BE2C (cell line): ENCODE results near the gene SLC10A4.

Source experiments
- DNase-seq: peaks from one replicate; pipeline ENCODE4 v3.0.0-alpha.2; 2020
- H3K27me3 ChIP-seq: fragments of 250-450 bp; sonication (Bioruptor Pico); 2 replicates; pipeline ENCODE4 v1.5.1; 2020; ENCODE audit warnings: mild to moderate bottlenecking
- H3K36me3 ChIP-seq: fragments of 250-450 bp; sonication (Bioruptor Pico); 2 replicates; pipeline ENCODE4 v1.5.1; 2020; ENCODE audit warnings: mild to moderate bottlenecking
- H3K4me1 ChIP-seq: fragments of 250-450 bp; sonication (Bioruptor Pico); 2 replicates; pipeline ENCODE4 v1.5.1; 2020
- H3K4me3 ChIP-seq: 2 replicates; pipeline ENCODE4 v1.5.1; 2011; ENCODE audit warnings: low read depth, low read length
- H3K9me3 ChIP-seq: fragments of 250-450 bp; sonication (Bioruptor Pico); 2 replicates; pipeline ENCODE4 v1.5.1; 2020
- TF ChIP-seq, protein P1 (sequence below): IDR thresholded peaks from 2 replicates; pipeline ENCODE4 v1.5.1; 2012; ENCODE audit warnings: mild to moderate bottlenecking, low read depth, low read length

SLC10A4 gene

DNA sequence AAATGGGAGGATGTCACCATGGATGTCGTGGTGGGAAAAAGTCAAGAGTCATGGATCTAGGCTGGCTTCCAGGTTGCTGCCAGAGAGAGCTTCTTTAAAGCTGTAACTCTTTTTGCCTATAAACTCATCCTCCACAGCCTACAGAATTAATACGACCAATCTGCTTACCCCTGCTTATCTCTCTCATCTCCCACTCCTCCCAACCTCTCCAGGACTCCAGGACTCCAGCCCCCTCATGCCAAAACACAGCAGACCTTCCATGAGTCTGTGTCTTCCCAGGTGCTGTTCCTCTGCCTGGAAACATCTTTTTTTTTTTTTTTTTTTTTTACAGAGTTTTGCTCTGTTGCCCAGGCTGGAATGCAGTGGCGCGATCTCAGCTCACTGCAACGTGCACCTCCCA lies 15.3 kb upstream of the SLC10A4 start:
- TF ChIP-seq, protein P1, sequence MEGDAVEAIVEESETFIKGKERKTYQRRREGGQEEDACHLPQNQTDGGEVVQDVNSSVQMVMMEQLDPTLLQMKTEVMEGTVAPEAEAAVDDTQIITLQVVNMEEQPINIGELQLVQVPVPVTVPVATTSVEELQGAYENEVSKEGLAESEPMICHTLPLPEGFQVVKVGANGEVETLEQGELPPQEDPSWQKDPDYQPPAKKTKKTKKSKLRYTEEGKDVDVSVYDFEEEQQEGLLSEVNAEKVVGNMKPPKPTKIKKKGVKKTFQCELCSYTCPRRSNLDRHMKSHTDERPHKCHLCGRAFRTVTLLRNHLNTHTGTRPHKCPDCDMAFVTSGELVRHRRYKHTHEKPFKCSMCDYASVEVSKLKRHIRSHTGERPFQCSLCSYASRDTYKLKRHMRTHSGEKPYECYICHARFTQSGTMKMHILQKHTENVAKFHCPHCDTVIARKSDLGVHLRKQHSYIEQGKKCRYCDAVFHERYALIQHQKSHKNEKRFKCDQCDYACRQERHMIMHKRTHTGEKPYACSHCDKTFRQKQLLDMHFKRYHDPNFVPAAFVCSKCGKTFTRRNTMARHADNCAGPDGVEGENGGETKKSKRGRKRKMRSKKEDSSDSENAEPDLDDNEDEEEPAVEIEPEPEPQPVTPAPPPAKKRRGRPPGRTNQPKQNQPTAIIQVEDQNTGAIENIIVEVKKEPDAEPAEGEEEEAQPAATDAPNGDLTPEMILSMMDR: no peak
- DNase-seq: peak; percentile 31
- no peaks in the 10 kb centered on the region for H3K36me3 ChIP-seq

DNA sequence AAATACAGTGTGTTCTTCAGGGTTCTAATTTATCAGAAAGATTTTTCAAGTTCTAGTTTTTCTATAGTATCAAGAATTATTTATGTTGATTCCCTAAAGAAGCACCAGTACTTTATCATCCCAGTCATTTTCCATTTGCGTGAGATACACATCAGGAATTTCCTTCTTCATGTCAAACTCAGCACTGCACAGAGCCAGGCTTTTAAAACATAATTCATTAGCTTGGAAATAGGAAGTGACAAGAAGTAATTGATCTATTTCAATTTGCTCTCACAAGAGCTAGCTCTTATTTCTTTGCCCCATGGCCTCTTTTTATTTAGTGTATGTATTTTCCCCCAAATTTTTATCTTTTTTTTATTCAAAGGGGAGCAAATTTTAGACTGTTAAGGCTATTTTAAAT lies 13.0 kb upstream of the SLC10A4 start:
- H3K9me3 ChIP-seq: no peaks in the 10 kb centered on the region
- H3K36me3 ChIP-seq: no peaks in the 10 kb centered on the region
- DNase-seq: no peak
- TF ChIP-seq, protein P1: no peak
- H3K4me3 ChIP-seq: peak overlapping the region; percentile 4; the same call in 1 of the 2 replicates
- no peaks in the 10 kb centered on the region for H3K27me3 ChIP-seq
- peaks cover 40% of the 10 kb centered on the region for H3K4me1 ChIP-seq

More for the DNA sequence above, 15.3 kb upstream of the SLC10A4 start:
- no peaks in the 10 kb centered on the region for H3K9me3 ChIP-seq
- peak overlapping the region; percentile 19; the same call in 1 of the 2 replicates for H3K4me3 ChIP-seq
- peaks cover 39% of the 10 kb centered on the region for H3K4me1 ChIP-seq
- H3K27me3 ChIP-seq: no peaks in the 10 kb centered on the region

DNA sequence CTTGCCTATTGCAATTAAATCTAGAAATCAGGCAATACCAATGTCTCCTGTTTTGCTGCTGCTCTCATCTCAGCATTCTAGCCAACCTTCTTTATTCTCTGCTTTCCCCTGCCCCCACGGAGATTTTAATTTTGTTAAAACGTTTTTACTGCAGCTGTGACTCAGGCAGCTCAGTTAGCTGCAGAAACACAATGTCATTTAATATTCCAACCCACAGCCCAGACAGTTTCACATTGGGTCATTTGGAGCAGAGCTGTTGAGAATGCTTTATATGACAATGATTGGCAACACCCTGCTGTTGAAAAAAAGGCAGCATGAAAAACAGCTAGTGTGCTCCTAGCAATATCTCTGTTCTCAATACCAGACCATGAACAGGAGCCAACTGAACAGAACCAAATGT lies 12.6 kb upstream of the SLC10A4 start:
- peak; percentile 28 for DNase-seq
- no peaks in the 10 kb centered on the region for H3K9me3 ChIP-seq
- H3K36me3 ChIP-seq: no peaks in the 10 kb centered on the region
- H3K4me3 ChIP-seq: peak overlapping the region; percentile 4; the same call in 1 of the 2 replicates
- TF ChIP-seq, protein P1: no peak
- no peaks in the 10 kb centered on the region for H3K27me3 ChIP-seq
- H3K4me1 ChIP-seq: peaks cover 42% of the 10 kb centered on the region

DNA sequence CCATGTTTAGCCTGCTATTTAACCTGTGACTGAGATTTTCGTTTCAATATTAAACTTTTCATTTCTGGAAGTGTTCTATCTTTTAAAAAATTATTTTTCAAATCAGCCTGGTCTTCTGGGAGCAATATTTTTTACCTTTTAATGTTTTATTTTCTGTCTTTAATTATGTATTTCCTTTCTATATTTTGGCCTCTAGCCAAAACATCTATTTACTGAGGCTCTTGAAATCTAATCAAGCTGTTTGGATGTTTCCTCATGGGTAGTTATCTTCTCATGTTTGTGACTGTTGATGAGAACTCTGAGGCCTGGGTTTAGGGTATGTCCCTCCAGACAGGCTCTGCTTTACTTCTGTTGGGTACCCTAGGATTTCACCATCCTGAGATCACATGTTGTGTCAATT lies 10.3 kb upstream of the SLC10A4 start:
- H3K4me1 ChIP-seq: peaks cover 53% of the 10 kb centered on the region
- no peaks in the 10 kb centered on the region for H3K36me3 ChIP-seq
- no peaks in the 10 kb centered on the region for H3K27me3 ChIP-seq
- no peak overlapping the region for H3K4me3 ChIP-seq
- TF ChIP-seq, protein P1: no peak
- no peaks in the 10 kb centered on the region for H3K9me3 ChIP-seq
- no peak for DNase-seq

DNA sequence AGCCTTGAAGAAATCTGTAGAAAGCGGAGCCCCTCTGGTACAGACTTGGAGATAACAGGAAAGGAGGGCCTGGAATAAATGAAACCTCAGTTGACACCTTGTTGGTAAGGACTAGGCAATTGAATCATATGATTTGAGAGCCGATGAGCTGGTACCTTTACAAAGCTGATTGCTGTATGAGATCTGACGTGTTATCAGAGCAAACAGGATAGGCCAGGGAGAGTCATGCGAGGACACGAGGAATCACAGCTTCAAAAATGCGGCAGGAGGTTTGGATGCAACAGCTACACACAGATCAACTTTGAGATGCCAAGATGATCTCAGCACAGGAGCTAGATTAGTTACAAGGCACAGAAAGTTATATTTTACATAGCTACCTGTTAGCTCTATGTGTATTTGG lies 7.4 kb upstream of the SLC10A4 start:
- Histone ChIP-seq H3K4me3 (no peak overlapping the region), H3K9me3 (no peaks in the 10 kb centered on the region), H3K36me3 (no peaks in the 10 kb centered on the region), H3K4me1 (peaks cover 65% of the 10 kb centered on the region), H3K27me3 (no peaks in the 10 kb centered on the region)
- TF ChIP-seq, protein P1: no peak
- DNase-seq: peak; percentile 22

DNA sequence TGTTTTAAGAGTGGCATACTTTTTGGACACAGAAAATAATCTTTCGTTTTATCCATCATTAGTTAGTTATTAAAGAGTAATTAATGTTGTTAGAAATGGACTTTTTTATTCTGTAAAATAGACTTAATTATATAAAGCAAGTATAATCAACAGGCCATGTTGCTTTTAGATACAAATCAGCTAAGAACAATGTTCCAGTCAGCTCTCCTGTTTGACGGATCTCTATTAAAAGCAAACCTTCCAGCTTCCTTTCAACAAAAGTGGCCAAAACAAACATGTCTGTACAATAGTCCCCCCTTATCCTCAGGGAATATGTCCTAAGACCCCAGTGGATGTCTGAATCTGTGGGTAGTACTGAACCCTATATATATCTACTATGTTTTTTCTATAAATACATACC lies 4.9 kb upstream of the SLC10A4 start:
- TF ChIP-seq, protein P1: no peak

More for the DNA sequence above, 4.9 kb upstream of the SLC10A4 start:
- Histone ChIP-seq H3K4me1 (peaks cover 66% of the 10 kb centered on the region), H3K4me3 (no peak overlapping the region), H3K27me3 (no peaks in the 10 kb centered on the region), H3K9me3 (no peaks in the 10 kb centered on the region), H3K36me3 (no peaks in the 10 kb centered on the region; the same call in 1 of the 2 replicates)
- DNase-seq: no peak
